Activated effector memory CD4-positive, alpha-beta T cell treated with anti-CD3 and anti-CD28 coated beads, Interleukin-2, amount 50 U/mL, for 16 hours (primary cell): ENCODE data around the gene PLP1.

ENCODE experiments used
- DNase-seq: peaks from one replicate; pipeline ENCODE4 v3.0.0-alpha.2; 2020

PLP1 gene

DNA sequence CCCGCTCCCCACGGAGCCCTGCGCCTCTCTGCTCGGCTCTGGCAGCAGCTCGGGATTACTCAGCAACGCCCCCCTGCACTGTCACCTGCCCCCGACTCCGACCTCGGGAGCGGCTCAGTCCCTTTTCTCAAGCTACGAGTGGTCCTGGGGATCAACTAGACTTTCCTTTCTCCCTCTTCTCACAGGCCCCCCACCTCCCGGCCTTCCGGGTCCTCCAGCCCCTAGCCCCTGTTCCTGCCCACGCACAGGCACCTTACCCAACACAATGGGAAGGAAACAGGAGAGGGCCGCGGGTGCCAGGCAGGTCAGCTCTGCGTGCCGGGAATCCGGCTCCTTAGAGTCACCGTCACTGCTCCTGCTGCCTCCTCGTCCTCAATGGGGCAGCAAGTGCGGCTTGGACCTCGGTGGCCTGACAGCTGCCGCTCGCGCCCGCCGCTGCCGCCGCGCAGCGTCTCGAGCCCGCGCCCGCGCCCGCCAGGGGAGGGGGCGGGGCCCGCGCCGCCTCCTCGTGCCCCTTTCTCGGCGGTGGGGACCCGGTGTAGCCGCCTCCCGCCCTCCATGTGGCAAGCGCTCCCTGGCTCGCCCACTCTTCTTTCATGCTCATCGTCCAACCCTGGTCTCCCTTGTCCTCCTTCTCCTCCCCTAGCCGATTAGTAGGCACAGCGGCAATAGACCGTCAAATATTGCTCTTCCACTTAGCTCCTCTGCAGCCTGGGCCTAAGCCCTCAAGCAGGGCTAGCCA, 55.3 kb downstream of the PLP1 start, which contains the start of gene RAB9B:
Gene RAB9B (minus strand): TSS at position 455 of the 742 bp plus-strand sequence. CDS start 6,473 bp downstream, outside the sequence.
- DNase-seq, result peak; percentile 63

DNA sequence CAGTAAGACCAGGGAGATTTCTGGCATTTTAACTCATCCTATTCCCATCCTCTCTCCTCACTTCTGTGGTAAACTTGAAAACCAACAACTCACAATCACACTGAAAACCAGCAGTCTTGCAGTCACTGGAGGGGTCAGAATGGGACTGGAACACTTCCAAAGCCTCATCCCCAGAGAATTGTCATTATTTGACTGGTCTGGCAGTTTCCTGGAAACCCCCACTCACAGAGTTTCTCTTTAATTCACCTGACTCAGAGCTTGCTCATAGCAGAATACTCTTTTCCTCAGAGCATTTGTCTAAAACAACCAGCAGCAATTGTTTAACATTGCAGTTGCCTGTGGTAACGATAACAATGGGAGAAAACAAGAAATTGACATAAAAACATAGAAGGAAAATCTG, 62.8 kb downstream of the PLP1 start:
- DNase-seq, result no peak
